ENCODE data around the gene BCL2.
"Not testable (repeated sequence)": the region's sequence is repeated elsewhere in the genome, so short reads cannot be mapped to it uniquely, and the experiment has no call there.

BCL2 gene

DNA sequence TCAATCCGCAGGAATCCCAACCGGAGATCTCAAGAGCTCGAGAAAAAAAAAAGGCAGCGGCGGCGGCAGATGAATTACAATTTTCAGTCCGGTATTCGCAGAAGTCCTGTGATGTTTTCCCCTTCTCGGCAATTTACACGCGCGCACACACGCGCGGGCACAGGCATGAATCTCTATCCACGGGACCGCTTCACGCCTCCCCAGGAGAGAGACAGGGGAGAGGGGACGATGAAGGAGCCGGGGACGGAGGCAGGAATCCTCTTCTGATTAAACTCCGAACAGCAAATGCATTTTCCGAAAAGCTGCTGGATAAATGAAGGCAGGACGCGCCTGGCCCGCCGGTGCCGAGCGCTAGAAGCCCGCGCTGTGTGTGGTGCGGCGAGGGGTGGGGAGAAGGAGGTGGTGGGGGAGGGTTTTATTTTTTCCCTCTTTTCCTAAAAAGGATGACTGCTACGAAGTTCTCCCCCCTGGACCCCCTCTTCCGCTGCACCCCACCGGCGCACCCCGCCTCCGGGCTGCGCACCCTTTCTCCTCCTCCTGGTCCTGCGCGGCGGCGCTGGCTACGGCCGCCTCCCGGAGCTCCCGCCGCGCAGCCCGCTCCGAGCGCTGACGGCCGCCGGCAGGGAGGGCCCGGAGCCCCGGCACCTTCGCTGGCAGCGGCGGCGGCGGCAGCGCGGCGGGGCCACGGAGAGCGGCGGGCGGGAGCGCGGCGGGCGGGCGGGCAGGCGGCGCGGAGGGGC lies at the start of gene BCL2:
TSS of gene BCL2 (minus strand) at position 387 of the 740 bp plus-strand sequence.
- DNase-seq (ENCODE audit: low read depth): peak; percentile 11

DNA sequence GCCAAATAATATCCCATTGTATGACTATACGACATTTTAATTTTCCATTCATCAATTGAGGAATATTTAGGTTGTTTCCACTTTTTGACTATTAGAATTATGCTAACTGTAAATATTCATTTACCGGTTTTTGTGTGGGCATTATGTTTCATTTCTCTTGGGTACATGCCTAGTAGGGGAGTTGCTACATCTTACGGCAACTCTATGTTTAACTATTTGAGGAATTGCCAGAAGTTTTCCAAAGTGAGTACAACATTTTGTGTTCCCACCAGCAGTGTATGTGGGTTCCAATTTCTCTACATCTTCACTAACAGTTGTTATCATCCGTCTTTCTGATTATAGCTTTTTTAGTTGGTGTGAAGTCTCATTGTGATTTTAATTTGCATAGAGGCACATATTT lies 49.0 kb upstream of the BCL2 start:
- peak; percentile 71 for DNase-seq (ENCODE audit: low read depth)

DNA sequence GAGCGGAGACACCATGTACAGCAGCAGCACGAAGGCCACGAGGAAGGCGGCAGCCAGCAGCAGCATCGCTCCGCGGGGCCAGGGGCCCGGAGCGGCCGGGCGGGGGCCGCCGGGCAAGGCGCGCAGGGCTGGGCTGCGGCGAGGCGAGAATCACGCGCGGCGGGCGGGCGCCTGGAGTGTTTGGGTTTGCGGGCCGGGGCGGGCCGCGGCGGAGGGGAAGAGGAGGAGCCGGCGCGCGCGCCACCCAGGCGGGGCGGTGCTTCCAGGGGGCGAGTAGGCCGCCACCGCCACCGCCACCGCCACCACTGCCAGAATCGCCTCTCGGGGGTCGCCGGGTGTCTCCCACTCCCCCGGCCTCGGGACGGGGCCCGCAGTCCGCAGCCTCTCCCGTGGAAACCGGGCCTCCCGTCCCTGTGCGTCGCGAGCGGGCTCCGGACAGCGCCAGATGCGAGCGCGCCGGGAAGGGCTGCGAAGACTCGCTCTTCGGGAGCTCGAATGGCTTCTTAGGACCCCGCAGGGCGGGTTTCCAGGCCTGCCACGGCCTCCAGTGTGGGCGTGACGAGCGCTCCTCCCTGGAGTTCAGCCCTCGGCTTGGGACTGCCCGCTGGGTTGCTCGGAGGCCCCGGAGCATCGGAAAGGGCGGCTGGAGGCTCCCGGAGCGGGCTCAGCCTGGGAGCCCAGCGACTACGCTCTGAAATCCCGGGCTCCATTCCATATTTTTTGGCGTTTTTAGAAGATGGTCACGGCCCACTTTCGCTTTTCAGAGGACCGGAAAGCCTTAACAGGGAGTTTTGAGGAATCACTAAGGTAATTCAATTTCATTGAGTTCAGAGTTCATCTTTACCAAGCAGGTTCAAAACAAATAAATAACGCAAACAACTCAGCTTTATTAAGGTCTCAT lies 47.7 kb upstream of the BCL2 start, which contains the start of gene KDSR:
TSS of gene KDSR (minus strand) at position 154 of the 901 bp plus-strand sequence. CDS start at position 66, 88 bp downstream.
- peak; percentile 99 for DNase-seq (ENCODE audit: low read depth)

DNA sequence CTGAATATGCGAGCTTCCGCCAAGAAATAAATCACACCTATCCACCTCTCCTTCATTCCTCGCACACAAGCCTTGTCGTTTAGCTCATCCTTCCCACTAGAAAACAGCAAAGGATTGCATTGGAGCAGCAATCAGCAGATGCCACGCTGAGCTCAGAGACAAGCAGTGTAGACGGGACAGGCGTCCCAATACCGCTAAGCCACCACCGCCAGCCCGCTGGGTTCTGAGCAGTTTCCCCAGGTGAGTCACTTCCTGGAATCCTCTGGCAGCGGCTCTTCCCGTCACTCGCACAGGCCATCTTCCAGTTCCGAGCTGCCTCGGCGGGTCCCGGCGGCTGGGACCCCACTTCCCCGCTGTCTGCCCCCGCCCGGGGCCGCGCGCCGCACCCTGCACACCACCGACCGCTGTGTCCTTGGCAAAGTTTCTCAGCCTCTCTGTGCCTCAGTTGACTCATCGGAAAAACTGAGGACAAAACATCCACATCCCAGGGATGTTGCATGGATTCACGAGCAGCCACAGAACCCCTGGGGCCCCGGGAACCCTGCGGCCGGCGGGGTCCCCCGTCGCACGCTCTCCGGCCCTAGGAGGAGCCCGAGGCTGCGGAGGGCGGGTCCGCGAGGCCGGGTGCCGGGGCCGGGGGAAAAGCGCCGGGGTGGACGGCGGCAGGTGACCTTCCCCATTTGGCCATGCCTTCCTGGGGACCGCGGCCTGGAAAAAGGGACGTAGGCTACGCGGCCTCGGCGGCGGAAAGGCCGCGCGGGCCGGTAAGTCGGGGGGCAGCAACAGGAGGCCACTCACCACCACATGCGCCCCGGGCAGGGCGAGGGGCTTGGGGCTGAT lies 46.9 kb upstream of the BCL2 start:
- DNase-seq (ENCODE audit: low read depth): peak; percentile 26

DNA sequence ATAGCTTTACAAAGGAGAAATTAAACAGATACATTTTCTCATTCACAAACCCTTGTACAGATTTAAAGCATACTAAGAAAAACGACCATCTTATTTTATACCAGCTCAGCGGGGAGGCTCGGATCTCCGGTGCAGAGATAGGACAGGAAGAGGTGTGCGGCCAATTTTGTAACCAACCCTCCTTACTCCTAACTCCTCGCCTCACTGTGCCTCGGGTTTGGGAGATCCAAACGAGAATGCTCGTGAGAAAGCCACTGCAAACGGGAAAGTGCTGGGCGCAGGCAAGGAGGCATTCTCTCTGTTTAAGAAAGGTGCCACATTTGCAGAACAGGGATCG lies 46.3 kb upstream of the BCL2 start:
- DNase-seq (ENCODE audit: low read depth): no peak

DNA sequence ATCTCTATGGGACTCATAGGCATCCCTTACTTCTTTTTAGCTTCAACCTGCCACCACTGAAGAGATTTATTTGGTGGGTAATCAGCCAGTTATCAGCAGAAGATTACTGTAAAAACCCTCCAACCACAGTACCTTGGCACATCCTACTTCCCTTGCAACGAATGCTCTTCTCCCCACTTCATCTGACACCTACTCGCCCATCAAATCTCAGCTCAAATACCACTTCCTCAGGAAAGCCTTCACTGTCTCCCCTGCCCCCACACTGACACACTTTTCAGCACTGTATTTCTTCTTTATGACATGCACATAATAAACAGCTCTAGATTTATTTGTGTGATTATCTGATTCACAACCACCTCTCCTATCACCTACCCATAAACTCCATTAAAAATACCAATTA lies 44.4 kb upstream of the BCL2 start:
- no peak for DNase-seq (ENCODE audit: low read depth)

DNA sequence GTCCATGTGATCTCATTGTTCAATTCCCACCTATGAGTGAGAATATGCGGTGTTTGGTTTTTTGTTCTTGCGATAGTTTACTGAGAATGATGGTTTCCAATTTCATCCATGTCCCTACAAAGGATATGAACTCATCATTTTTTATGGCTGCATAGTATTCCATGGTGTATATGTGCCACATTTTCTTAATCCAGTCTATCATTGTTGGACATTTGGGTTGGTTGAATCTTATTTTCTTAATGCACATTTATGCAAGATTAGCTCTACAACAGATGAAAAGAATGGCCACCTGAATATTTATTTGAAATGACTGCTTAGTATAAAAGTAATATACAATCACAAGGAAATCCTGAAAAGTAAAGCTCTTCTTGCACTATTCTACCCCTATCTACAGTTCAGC lies 43.9 kb upstream of the BCL2 start:
- DNase-seq (ENCODE audit: low read depth): not testable (repeated sequence)

DNA sequence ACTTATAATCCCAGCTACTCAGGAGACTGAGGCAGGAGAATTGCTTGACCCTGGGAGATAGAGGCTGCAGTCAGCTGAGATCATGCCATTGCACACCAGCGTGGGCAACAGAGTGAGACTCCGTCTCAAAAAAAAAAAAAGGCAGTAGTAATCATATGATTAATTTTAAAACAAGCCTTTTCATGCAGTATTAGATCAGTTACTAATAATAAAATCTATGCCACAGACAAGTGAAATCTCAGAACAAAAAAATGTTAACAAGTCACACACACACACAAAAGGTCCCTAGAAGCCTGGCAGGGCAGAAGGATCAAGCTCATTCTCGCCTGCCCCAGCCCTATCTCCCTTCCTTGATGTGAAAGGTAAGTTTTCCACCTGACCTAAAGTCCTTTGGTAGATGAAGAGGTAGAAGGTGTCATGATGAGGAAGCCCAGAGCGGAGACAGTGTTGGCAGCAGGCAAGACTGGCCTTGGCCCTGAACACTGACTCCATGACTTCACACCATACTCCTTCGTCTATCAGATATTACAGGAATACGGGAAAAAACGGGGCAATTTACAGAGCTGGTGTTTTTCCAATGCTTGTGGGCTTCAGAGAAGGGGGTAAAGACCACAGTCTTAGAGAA lies 36.8 kb upstream of the BCL2 start:
- DNase-seq (ENCODE audit: low read depth): no peak

DNA sequence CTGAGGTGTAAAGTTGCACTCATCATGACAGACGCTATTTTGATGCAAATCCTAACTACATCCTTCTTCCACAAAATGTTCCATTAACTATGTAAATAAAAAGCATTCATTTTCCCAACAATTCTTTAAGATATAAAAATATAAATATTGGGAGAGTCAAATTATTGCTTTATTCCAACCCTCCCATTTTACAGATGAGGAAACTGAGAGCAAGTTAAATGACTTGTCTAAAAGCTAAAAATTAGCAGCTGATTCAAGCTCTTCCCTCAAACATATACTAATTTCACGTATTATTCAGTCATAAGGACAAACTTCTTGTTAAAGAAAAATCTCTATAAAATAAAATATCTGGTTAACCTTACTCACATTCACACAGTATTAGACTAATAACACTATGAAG lies 30.7 kb upstream of the BCL2 start:
- no peak for DNase-seq (ENCODE audit: low read depth)

DNA sequence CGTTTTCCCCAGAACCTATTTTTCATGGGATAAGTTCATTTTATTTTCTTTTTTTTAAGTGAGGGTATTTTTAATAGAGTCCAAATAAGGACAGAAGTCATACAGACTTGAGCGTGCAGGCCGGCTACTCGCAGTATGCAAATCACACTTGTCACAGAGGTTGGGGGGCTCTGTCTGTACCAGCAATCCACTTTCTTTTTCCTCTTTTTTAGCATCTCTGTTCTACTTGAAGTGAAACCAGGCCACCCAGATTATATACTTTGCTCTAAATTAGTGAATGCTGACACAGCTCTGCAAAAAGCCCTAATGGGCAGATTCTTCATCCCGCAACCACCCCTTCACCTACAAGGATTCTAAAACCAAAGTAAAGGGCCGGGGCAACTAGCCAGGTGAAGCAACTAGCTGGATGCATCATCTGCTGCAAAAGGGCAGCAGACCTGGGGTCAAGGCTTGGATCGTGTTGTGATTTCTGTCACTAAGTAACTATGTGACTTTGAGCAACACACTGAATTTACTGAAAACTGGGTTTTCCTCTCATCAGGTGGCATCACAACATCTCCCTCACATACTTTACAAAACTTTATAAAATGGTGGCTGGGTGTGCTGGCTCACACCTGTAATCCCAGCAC lies 29.1 kb upstream of the BCL2 start:
- DNase-seq (ENCODE audit: low read depth): no peak

DNA sequence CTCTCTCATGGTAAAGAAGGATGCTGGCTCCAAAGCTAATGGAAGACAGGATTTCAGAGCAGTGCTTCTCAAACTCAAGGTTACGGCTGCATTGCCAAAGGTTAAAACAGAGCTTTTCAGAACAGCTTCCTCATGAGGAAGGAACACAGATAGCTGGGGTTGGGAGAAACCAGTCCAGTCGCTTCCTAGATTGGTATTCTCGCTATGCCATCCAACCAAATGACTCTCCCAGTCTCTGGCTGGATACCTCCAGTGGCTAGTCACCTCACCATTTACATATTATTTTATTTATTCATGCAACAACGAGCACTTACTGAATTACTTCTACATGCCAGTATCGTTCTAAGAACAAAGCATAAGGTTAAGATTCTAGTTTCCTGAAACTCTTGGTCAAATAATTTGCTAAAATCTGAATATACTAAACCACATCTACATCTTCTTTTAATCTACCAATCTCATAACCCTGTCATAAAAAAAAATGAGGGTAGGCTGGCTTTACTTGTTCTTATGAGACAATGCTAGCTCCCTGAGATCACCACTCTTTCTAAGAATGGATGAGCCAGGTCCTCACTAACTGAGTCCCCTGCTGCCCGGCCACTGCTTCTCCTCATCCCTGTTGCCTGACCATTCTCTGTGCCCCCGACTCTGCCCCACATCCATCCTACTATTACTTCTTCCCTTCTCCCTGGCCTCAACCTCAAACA lies 27.1 kb upstream of the BCL2 start:
- DNase-seq (ENCODE audit: low read depth): no peak

DNA sequence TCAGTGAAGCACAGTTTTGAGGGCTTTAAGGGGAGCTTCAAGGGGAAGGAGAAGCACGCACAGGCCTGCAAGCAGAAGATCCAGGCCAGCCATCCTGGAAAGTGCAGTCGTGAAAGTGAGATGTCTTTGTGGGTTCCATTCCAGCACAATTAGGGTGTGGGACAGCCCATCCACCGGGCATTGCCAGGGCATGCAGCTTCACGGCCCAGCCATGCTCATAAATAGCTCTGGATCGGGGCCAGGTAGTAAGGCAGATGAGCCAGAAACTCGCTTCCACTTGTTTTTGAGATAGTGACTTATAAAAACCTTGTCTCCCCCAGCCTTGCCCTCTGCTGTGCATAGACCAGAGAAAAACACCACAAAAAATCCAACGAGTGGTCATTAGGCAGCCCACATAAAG lies 26.5 kb upstream of the BCL2 start:
- DNase-seq (ENCODE audit: low read depth): peak; percentile 42

DNA sequence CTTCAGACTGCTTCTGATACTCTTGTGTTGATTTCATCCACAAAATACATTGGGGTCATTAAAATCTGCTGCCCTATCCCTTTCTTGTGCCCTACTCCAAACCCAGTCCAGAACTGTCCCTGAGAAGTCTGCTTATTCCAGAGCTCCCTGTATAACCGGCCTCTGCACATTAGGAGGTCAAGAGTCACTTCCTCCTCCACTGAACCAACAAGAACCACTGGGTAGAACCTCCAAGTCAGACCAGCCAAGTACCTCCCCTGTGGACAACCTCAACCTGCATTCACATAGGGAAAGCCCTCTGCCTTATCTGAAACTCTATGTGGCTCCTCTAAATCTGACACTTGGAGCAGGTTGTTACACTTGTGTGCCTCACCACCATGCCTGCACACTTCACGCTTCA lies 25.3 kb upstream of the BCL2 start:
- DNase-seq (ENCODE audit: low read depth): no peak

DNA sequence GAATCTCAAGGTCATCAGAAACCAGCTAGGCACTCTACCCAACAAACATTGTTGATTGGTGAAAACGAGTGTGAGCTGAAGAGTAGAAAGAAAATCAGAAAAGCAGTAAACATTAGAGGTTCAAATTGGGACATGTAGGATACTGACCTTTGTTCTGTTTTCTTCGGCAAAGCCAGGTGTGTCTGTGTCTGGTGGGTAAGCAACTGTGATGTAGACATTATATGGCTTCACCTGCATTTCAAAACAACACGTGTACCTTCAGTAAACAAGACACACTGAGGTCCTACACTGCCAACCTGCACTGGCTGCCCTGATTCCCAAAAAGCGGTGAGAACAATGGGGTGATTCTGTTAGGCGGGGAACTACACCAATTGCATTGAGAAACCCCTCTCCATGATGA lies 24.7 kb upstream of the BCL2 start:
- no peak for DNase-seq (ENCODE audit: low read depth)

DNA sequence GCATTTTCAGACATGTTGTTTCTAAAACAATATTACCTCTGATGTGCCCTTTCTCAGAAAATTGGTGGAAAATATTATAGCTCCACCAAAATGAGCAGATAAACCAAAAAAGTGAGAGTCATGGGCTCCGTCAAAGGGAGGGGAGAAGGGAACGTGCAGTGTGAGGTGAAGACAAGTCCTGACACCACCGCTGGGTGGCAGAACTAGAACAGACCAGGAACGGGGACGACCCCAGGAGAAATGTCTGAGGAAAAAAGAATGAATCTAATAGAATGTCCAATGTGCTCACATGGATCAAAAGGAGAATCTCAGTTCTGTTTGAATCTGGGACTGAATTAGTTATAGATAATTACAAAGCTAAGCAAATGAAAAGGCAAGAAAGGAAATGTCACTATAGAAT lies 22.6 kb upstream of the BCL2 start:
- DNase-seq (ENCODE audit: low read depth): no peak

DNA sequence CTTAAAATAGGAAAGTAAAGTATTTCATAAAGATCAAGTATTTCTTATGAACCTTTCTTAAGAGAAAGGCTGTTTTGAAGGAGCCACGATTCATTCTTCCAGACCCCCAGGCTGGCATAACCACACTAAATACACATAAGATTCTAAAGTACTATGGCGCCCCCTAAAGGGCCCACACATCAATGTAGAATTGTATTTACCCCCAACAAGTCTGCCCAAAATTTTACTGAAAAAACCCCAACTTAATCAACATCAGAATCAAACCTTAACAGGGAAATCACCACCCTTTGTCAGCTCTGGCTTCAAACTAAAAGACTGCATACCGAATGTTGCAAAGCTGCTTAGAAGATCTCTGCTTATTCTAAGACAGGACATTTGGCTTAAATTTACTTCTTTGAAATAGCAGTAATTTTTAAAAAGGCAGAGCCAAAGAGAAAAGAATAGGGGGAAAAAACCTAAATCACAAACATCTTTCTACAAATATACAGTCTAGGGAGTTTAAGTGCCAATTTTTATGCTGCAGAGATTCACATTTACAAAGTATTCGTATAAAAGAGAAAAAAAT lies 20.4 kb upstream of the BCL2 start:
- peak; percentile 42 for DNase-seq (ENCODE audit: low read depth)

DNA sequence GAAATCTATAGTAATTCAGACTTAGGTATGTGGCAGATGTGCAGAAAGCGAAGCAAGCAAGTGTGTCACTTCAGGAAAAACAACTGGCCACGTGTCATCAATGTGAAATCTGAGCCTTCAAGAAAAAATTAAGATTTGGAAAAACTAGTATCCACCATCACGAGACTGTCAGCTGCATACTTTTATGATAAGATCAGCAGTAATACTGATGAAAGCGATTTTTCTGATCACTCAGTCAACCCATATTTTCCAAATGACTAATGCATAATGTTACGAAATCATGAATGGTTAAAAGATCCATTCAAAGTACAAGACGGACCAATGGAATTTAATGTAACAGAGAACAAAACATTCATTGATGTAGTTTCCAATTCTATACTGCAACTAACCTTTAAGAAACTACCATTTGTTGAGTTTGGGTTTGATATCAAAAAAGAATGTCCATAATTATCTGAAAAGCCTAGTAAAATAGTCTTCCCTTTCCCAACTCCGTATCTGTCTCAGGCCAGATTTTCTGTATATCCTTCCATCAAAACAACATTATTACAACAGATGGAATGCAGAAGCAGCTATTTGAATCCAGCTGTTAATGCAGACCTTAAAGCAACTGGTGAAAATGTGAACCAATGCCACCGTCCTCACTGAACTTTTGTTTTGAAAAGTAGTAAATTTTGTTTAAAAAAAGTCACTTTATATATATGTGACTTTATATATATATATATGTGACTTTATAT lies 17.0 kb upstream of the BCL2 start:
- peak; percentile 92 for DNase-seq (ENCODE audit: low read depth)

DNA sequence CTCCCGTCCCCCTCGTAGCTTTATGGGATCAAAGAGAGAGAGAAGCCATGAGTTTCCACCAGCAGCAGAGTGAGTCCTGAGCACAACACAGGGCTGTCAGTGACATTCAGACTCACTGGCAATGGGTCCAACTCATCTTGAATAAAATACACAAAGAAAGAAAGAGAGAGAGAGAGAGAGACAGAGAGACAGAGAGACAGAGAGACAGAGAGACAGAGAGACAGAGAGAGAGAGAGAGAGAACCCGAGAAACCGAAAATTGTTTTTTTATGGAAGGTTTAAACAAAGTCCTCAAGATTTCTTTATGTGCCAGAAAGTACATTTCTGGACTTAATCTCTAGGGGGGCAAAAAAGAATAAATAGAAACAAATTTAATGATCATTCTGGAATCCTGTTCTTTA lies 11.5 kb upstream of the BCL2 start:
- DNase-seq (ENCODE audit: low read depth): no peak

DNA sequence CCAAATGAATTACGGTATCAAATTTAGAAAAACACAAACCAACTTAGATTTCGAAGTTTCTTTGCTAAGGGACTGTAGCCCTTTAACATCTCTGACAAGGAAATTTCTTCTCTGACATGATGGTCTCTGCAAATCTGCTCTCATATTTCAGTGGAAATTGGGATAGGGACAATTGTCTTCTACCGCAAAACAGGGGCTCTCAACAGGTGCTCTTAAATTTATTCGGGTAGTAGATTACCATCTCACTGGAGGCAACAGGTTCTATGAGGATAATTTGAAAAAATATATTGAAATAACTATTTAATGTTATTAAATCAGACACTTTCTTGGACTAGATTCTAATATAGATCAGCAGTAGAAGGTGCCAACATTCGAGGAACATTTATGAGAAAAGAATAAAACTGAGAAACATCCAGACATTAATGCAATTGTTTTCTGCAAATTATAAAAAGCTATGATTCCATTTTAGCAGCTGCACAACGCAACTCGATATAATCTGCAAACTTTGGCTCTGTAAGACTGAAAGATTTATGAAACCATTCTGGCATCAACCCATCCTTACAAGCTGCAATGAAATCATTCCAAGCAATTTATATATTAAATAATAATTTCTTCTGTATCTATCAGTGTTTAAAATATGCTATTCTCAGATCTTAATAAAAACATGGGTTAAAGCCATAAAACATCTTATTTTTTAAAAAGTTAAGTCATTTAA lies 10.0 kb upstream of the BCL2 start:
- DNase-seq (ENCODE audit: low read depth): no peak
